K562 (cell line): ENCODE data around the gene HPF1. TPM values are rescaled to one million over a fixed set of nuclear protein-coding genes. Genes with fewer than 3 reads are reported as not detected.
A peak's percentile ranks its signal among the peaks of the same experiment; 100 is the strongest.

Source experiments
- ATAC-seq: fragments of 200-7000 bp; cut with Tn5 transposase; 3 replicates; pipeline ENCODE4 v1.9.1; 2020; ENCODE audit warnings: moderate library complexity
- BruUV-seq: library from RNA; stranded (reverse); fragments of 400-500 nt; replicated peaks from 2 replicates; lab custom pipeline; 2021; lab: Mats Ljungman, UMichigan
- CTCF ChIA-PET: fragments of 300-600 bp; formaldehyde crosslinking; extraction: SDS; loops from one replicate; lab custom pipeline; 2021; ENCODE audit warnings: low intra/inter-chr PET ratio; lab: Yijun Ruan, JAX
- POLR2A ChIA-PET: fragments of 300-600, 350-650 bp; sonication (Branson Sonifier 250); formaldehyde crosslinking; extraction: SDS; loops from one replicate; lab custom pipeline; 2021; ENCODE audit warnings: antibody characterized with exemption, inconsistent platforms; lab: Yijun Ruan, JAX
- DNase-seq, 4 experiments: peaks; one replicate each; pipeline versions ENCODE4 v3.0.0 to v3.0.0-alpha.2; 2011 to 2018; ENCODE audit warnings: low spot score in 3 of 4, mixed read lengths in 3 of 4; ENCODE audit errors: extremely low read depth in 1 of 4
- FAIRE-seq: peaks from 2 replicates; lab custom pipeline; 2011; peaks lifted over from hg19 to GRCh38; lab: Jason Lieb, UNC
- H2AFZ ChIP-seq: 2 replicates; pipeline ENCODE4 v1.6.0; 2011; ENCODE audit warnings: low read depth, low read length, control low read depth, inconsistent platforms
- H3K27ac ChIP-seq: fragments of 200-600 bp; 3 replicates; pipeline ENCODE4 v1.8.0; 2011; ENCODE audit warnings: low read depth, mild to moderate bottlenecking, control low read depth, inconsistent platforms, low read length, moderate library complexity, mixed read lengths; ENCODE audit errors: extremely low read depth
- H3K27me3 ChIP-seq, 2 experiments: fragments of 300-600 bp in 1 of 2; 2 replicates in 1 of 2; 3 replicates in 1 of 2; pipeline versions ENCODE4 v1.6.0 to v1.8.0; 2011; ENCODE audit warnings: inconsistent platforms in 2 of 2, low read length in 2 of 2, mild to moderate bottlenecking in 1 of 2, mixed read lengths in 1 of 2, moderate library complexity in 1 of 2; ENCODE audit not compliant: control insufficient read depth in 2 of 2, insufficient read depth in 2 of 2
- H3K36me3 ChIP-seq: fragments of 300-600 bp; 3 replicates; pipeline ENCODE4 v1.8.0; 2011; ENCODE audit warnings: mild to moderate bottlenecking, low read length, inconsistent platforms; ENCODE audit not compliant: control insufficient read depth, insufficient read depth
- H3K4me1 ChIP-seq, 2 experiments: fragments of 200-600 bp in 1 of 2; replicated peaks in 1 of 2; 2 replicates in 1 of 2; 3 replicates in 1 of 2; pipeline versions ENCODE4 v1.5.1 to v1.8.0; 2011; ENCODE audit warnings: inconsistent platforms in 2 of 2, low read length in 2 of 2, mild to moderate bottlenecking in 1 of 2, mixed read lengths in 1 of 2, moderate library complexity in 1 of 2; ENCODE audit not compliant: control insufficient read depth in 2 of 2, insufficient read depth in 2 of 2
- H3K4me2 ChIP-seq: 2 replicates; pipeline ENCODE4 v1.6.1; 2011; ENCODE audit warnings: low read length, control low read depth, inconsistent platforms, mixed read lengths; ENCODE audit not compliant: insufficient read depth
- H3K4me3 ChIP-seq: fragments of 200-600 bp; sonication (generic), shearing (Covaris generic); 2 replicates; pipeline ENCODE4 v1.5.1; 2016; ENCODE audit warnings: control low read depth, inconsistent platforms
- H3K79me2 ChIP-seq: fragments of 200-600 bp; 3 replicates; pipeline ENCODE4 v1.8.0; 2011; ENCODE audit warnings: low read length, inconsistent platforms; ENCODE audit not compliant: control insufficient read depth, insufficient read depth
- H3K9ac ChIP-seq, 2 experiments: 2 replicates each; pipeline versions ENCODE4 v1.6.0 to v1.6.1; 2011; ENCODE audit warnings: low read depth in 2 of 2, low read length in 2 of 2, control low read depth in 1 of 2, inconsistent platforms in 1 of 2, mild to moderate bottlenecking in 1 of 2, mixed read lengths in 1 of 2; ENCODE audit not compliant: insufficient read depth in 1 of 2
- H3K9me1 ChIP-seq: one replicate; pipeline ENCODE4 v1.6.0; 2011; ENCODE audit warnings: inconsistent platforms, mild to moderate bottlenecking, low read length, moderate library complexity; ENCODE audit not compliant: control insufficient read depth, insufficient read depth
- H3K9me3 ChIP-seq: replicated peaks from 2 replicates; pipeline ENCODE4 v1.5.1; 2011; ENCODE audit warnings: low read depth, low read length, inconsistent platforms; ENCODE audit not compliant: control insufficient read depth, insufficient read depth
- H4K20me1 ChIP-seq: replicated peaks from 2 replicates; pipeline ENCODE4 v1.6.1; 2011; ENCODE audit warnings: low read length, inconsistent platforms, mixed read lengths; ENCODE audit not compliant: control insufficient read depth, insufficient read depth
- ARID4B ChIP-seq: sonication (generic); formaldehyde crosslinking; IDR thresholded peaks from 2 replicates; pipeline ENCODE4 v1.8.0; 2022; ENCODE audit warnings: mild to moderate bottlenecking, missing genetic modification reagents
- FOXM1 ChIP-seq, 2 experiments: fragments of 450-650 bp in 1 of 2; sonication (generic) in 1 of 2; formaldehyde crosslinking in 1 of 2; IDR thresholded peaks; 2 replicates each; pipeline versions ENCODE4 v1.6.1 to v1.9.0; 2017 to 2022; ENCODE audit warnings: low read depth in 2 of 2, mild to moderate bottlenecking in 2 of 2, missing genetic modification reagents in 1 of 2, moderate library complexity in 1 of 2
- GATAD2B ChIP-seq: fragments of 450-650 bp; IDR thresholded peaks from 2 replicates; pipeline ENCODE4 v1.6.1; 2017; ENCODE audit warnings: mild to moderate bottlenecking, borderline replicate concordance
- IFI16 ChIP-seq: fragments of 250-450 bp; sonication (Bioruptor Pico); IDR thresholded peaks from 2 replicates; pipeline ENCODE4 v2.1.2; 2022; ENCODE audit warnings: mild to moderate bottlenecking, inconsistent platforms
- PML ChIP-seq: IDR thresholded peaks from 2 replicates; pipeline ENCODE4 v1.6.1; 2012; ENCODE audit warnings: low read length, inconsistent platforms
- SMARCC2 ChIP-seq: fragments of 450-650 bp; IDR thresholded peaks from 2 replicates; pipeline ENCODE4 v1.6.1; 2017; ENCODE audit warnings: antibody characterized with exemption, moderate library complexity, mild to moderate bottlenecking, low read depth
- WGBS: fragments of 100-300 bp; shearing (Covaris generic); methylation state at CpG from one replicate; pipeline ENCODE4 v1.1.6; 2016; ENCODE audit warnings: low coverage, mixed read lengths; ENCODE audit not compliant: insufficient coverage; ENCODE audit errors: missing lambda C conversion rate; 5-methylcytosine and 5-hydroxymethylcytosine counted together
- in situ Hi-C: fragments of 300-500 bp; cut with MboI; formaldehyde crosslinking; loops from 4 replicates; pipeline ENCODE4 v1.15.0; 2018; ENCODE audit warnings: inconsistent platforms, mixed read lengths
- intact Hi-C: fragments of 100-400 bp; cut with micrococcal nuclease; formaldehyde crosslinking; loops from 2 replicates; pipeline ENCODE4 v1.14.2; 2022
- polyA plus RNA-seq, 8 experiments: library from polyadenylated mRNA; depleted of rRNA in 4 of 8; stranded (reverse) in 5 of 8; unstranded in 3 of 8; fragments of >200 nt; fragmentation: Nextera tagmentation in 2 of 8; fragmentation: Illumina TruSeq in 1 of 8; extraction: Ambion mirVana in 2 of 8; extraction: Trizol in 1 of 8; gene quantifications; 2 replicates each; pipeline versions ENCODE4 v1.2.1 to v1.2.3, GENCODE V29; 2011 to 2014; ENCODE audit warnings: inconsistent platforms in 1 of 8, missing spikeins in 1 of 8
- total RNA-seq, 7 experiments: library from RNA; depleted of rRNA in 6 of 7; stranded (reverse); fragments of >200 nt in 6 of 7; fragmentation: Illumina TruSeq in 2 of 7; extraction: Trizol in 2 of 7; gene quantifications; 2 replicates each; pipeline versions ENCODE4 v1.2.1 to v1.2.3, GENCODE V29; 2011 to 2021; ENCODE audit warnings: low replicate concordance in 1 of 7

Gene HPF1
- total and polyA plus RNA-seq, 9 of the 15 experiments (the other 6 are each of a cell fraction or from before 2014, with no cell fraction given): 21.2 to 89.4 (median 35.2) TPM

- in situ Hi-C loops: loop anchor here (10.0 kb wide), 1 partner anchor 144 kb away; the partner anchor contains the start of gene NEK1
- 41% methylated on average over 11 of the region's 11 CpGs for WGBS
- no peak overlapping the region for H3K4me3 ChIP-seq
- peaks cover under 1% of the 10 kb centered on the region; the same call in 1 of the 3 replicates for H3K36me3 ChIP-seq
- H3K79me2 ChIP-seq: peaks cover 25% of the 10 kb centered on the region
- H3K27ac ChIP-seq: no peak overlapping the region
- no peaks in the 10 kb centered on the region for H3K9me3 ChIP-seq
- DNase-seq (no peak), ATAC-seq (no peak), FAIRE-seq (no peak)
- H3K27me3 ChIP-seq: no peaks in the 10 kb centered on the region
- POLR2A ChIA-PET: interaction anchor here (0.6 kb wide), 1 partner anchor 11 kb away, joined by 3 read pairs; no protein-coding TSS in a partner anchor
- intact Hi-C loops: loop anchor here (5.0 kb wide), 1 partner anchor 96 kb away; no protein-coding TSS in a partner anchor
- H3K4me2 ChIP-seq: peak overlapping the region; percentile 66
- H2AFZ ChIP-seq: peak overlapping the region; percentile 94
- BruUV-seq: TSS peak; percentile 64
- H3K9me1 ChIP-seq: no peaks in the 10 kb centered on the region
- H3K9ac ChIP-seq: 0 out of 4 replicates have a peak overlapping the region, but pooled peaks of 1 of the 2 experiments have one; percentile 18
- CTCF ChIA-PET: no interaction called here
- TF ChIP-seq PML: 0 out of 2 replicates have a peak, but pooled peaks have one; percentile 0
- no peak for TF ChIP-seq IFI16
- H3K4me1 ChIP-seq: peaks cover 5 to 11% of the 10 kb centered on the region in 2 experiments; a peak in 3 of 5 replicates
- no peaks in the 10 kb centered on the region for H4K20me1 ChIP-seq
These were observed 738 bp upstream of the HPF1 start for GRCh38 chr4:169758401-169758962.

- H4K20me1 ChIP-seq: no peaks in the 10 kb centered on the region
- WGBS: 1% methylated on average over 13 of the region's 13 CpGs
- H3K9me1 ChIP-seq: no peaks in the 10 kb centered on the region
- ATAC-seq (peak; percentile 61), DNase-seq (peak in 2 of 4 experiments; percentile 11 to 37), FAIRE-seq (peak; percentile 67)
- H3K36me3 ChIP-seq: peaks cover 10% of the 10 kb centered on the region; the same call in 1 of the 3 replicates
- H3K79me2 ChIP-seq: peaks cover 25% of the 10 kb centered on the region
- peak overlapping the region; percentile 97 for H2AFZ ChIP-seq
- H3K4me3 ChIP-seq: peak overlapping the region; percentile 85
- H3K9me3 ChIP-seq: no peaks in the 10 kb centered on the region
- intact Hi-C loops: loop anchor here (2.0 to 5.0 kb wide), 2 partner anchors 95 to 136 kb away; partner anchors contain the start of gene CLCN3
- H3K9ac ChIP-seq: peak overlapping the region; percentile 89 to 97
- peak overlapping the region; percentile 78 for H3K27ac ChIP-seq
- H3K4me2 ChIP-seq: peak overlapping the region; percentile 97
- BruUV-seq: no TSS peak
- 0 out of 2 replicates have a peak, but pooled peaks have one; percentile 28 for TF ChIP-seq ARID4B (CRISPR knock-in tag)
- 0 out of 2 replicates have a peak, but pooled peaks have one; percentile 20 for TF ChIP-seq GATAD2B
- no peak for TF ChIP-seq FOXM1 (IDR thresholded peaks at IDR 0.05; ENCODE audit: low read depth)
- TF ChIP-seq FOXM1 (CRISPR knock-in tag; IDR thresholded peaks at IDR 0.05; ENCODE audit: low read depth): no peak
- 0 out of 2 replicates have a peak, but pooled peaks have one; percentile 10 for TF ChIP-seq SMARCC2
- H3K4me1 ChIP-seq: peaks cover 5 to 11% of the 10 kb centered on the region in 2 experiments; a peak in 3 of 5 replicates
- in situ Hi-C loops: loop anchor here (10.0 kb wide), 1 partner anchor 142 kb away; the partner anchor contains the start of gene NEK1
- ChIA-PET CTCF (no interaction called here), POLR2A (interaction anchor here (0.6 to 1.1 kb wide), 3 partner anchors 83 to 747 kb away, joined by 3 read pairs; partner anchors contain the start of genes CBR4 and MFAP3L)
- H3K27me3 ChIP-seq: no peaks in the 10 kb centered on the region
These were observed 671 bp downstream of the HPF1 start for GRCh38 chr4:169756971-169757574.
